Spleen (tissue), 11 donors: Measurements from ENCODE around the gene POLD2. TPM values are rescaled to one million over a fixed set of nuclear protein-coding genes. Genes with fewer than 3 reads are reported as not detected.

Experiments
- DNase-seq: peaks from one replicate; pipeline ENCODE4 v3.0.0-alpha.2; 2020
- H3K27ac ChIP-seq, 8 donors: fragments of 200-600 bp; sonication (generic) in 7 of 8; 1 replicate in 4 of 8; 2 replicates in 4 of 8; pipeline versions ENCODE4 v1.5.0 to v1.8.0; 2016 to 2021; ENCODE audit warnings: inconsistent platforms in 4 of 8, mild to moderate bottlenecking in 4 of 8, moderate library complexity in 1 of 8
- H3K27me3 ChIP-seq, 7 donors: fragments of 200-600 bp; sonication (generic) in 6 of 7; replicated peaks in 1 of 7; 1 replicate in 4 of 7; 2 replicates in 3 of 7; pipeline versions ENCODE4 v1.5.0 to v1.8.0; 2016 to 2021; ENCODE audit warnings: inconsistent platforms in 3 of 7, mild to moderate bottlenecking in 1 of 7
- H3K36me3 ChIP-seq, 6 donors: fragments of 200-600 bp; sonication (generic) in 5 of 6; 1 replicate in 4 of 6; 2 replicates in 2 of 6; pipeline versions ENCODE4 v1.5.0 to v1.8.0; 2016 to 2021; ENCODE audit warnings: inconsistent platforms in 2 of 6
- H3K4me1 ChIP-seq, 6 donors: fragments of 200-600 bp; sonication (generic) in 5 of 6; 1 replicate in 3 of 6; 2 replicates in 3 of 6; pipeline versions ENCODE4 v1.5.0 to v1.8.0; 2016 to 2021; ENCODE audit warnings: inconsistent platforms in 3 of 6
- H3K4me3 ChIP-seq, 8 donors: fragments of 200-600 bp; sonication (generic) in 7 of 8; 1 replicate in 4 of 8; 2 replicates in 4 of 8; pipeline versions ENCODE4 v1.5.0 to v1.8.0; 2016 to 2021; ENCODE audit warnings: inconsistent platforms in 4 of 8, mild to moderate bottlenecking in 4 of 8, moderate library complexity in 2 of 8
- H3K9me3 ChIP-seq, 8 donors: fragments of 200-600 bp; sonication (generic) in 7 of 8; 1 replicate in 4 of 8; 2 replicates in 4 of 8; pipeline versions ENCODE4 v1.5.0 to v1.8.0; 2016 to 2021; ENCODE audit warnings: inconsistent platforms in 4 of 8
- POLR2A ChIP-seq, 3 donors: fragments of 450-650 bp; IDR thresholded peaks; one replicate each; pipeline ENCODE4 v1.5.1; 2017; ENCODE audit warnings: antibody characterized with exemption in 3 of 3, mild to moderate bottlenecking in 1 of 3
- POLR2AphosphoS5 ChIP-seq, 3 donors: sonication (generic); formaldehyde crosslinking; IDR thresholded peaks; one replicate each; pipeline ENCODE4 v1.5.1; 2017; ENCODE audit warnings: antibody characterized with exemption in 3 of 3
- WGBS, 5 donors: extraction: QIAGEN DNeasy Blood & Tissue Kit in 3 of 5; methylation state at CpG; one replicate each; pipeline versions ENCODE4 v1.1.5 to v1.1.7; 2013 to 2018; 5-methylcytosine and 5-hydroxymethylcytosine counted together
- intact Hi-C: fragments of 100-400 bp; cut with DNase I; formaldehyde crosslinking; loops from one replicate; pipeline ENCODE4 v1.15.0; 2023; ENCODE audit warnings: low total_unique reads
- polyA plus RNA-seq, 3 donors: library from polyadenylated mRNA; stranded (reverse); fragments of 200-250 nt; gene quantifications; one replicate each; pipeline ENCODE4 v1.2.1, GENCODE V29; 2013
- total RNA-seq, 7 donors: library from RNA; depleted of rRNA in 3 of 7; stranded (reverse); fragments of >200 nt in 3 of 7; fragmentation: NEBNext Ultra II Directional in 4 of 7; extraction: Animal tissue kit (Norgen Biotek cat#: 25700) in 4 of 7; gene quantifications; one replicate each; pipeline versions ENCODE4 v1.1.0 to v1.2.1, GENCODE V29; 2016 to 2021
- TF ChIP-seq, protein P1 (sequence below), 11 experiments: fragments of 200-600 bp in 7 of 11; fragments of 450-650 bp in 4 of 11; sonication (generic) in 4 of 11; IDR thresholded peaks in 8 of 11; conservative IDR thresholded peaks in 3 of 11; 1 replicate in 7 of 11; 2 replicates in 4 of 11; pipeline versions ENCODE4 v1.4.0 to v1.8.0; 2016 to 2021; ENCODE audit warnings: antibody characterized with exemption in 11 of 11, inconsistent platforms in 4 of 11, mild to moderate bottlenecking in 1 of 11
- donor health status: healthy with polysubstance abuse.
- donor health status: DM: no; HTN: no; CAD: no; lungs with moderate emphysema.
- donor health status: DM: no; HTN: no; CAD: no.
- donor health status: Bipolar disorder and iron deficiency.
- donor health status: healthy.
- donor health status: DM: no; HTN: no; CAD: no.
- donor health status: DM: yes; HTN: yes; CAD: no.

The POLD2 gene
- total and polyA plus RNA-seq, 10 donors = 31.9 to 79.1 (median 49.3) TPM

- Histone ChIP-seq H3K36me3 (no peaks in the 10 kb centered on the region), H3K9me3 (peaks cover 0 to 8% (median 0%) of the 10 kb centered on the region in 8 donors), H3K4me3 (no peak overlapping the region), H3K27me3 (no peaks in the 10 kb centered on the region), H3K27ac (no peak overlapping the region), H3K4me1 (peaks cover 0 to 13% (median 7%) of the 10 kb centered on the region in 6 donors)
- no peak for TF ChIP-seq POLR2AphosphoS5 (IDR thresholded peaks at IDR 0.05)
- TF ChIP-seq, protein P1, sequence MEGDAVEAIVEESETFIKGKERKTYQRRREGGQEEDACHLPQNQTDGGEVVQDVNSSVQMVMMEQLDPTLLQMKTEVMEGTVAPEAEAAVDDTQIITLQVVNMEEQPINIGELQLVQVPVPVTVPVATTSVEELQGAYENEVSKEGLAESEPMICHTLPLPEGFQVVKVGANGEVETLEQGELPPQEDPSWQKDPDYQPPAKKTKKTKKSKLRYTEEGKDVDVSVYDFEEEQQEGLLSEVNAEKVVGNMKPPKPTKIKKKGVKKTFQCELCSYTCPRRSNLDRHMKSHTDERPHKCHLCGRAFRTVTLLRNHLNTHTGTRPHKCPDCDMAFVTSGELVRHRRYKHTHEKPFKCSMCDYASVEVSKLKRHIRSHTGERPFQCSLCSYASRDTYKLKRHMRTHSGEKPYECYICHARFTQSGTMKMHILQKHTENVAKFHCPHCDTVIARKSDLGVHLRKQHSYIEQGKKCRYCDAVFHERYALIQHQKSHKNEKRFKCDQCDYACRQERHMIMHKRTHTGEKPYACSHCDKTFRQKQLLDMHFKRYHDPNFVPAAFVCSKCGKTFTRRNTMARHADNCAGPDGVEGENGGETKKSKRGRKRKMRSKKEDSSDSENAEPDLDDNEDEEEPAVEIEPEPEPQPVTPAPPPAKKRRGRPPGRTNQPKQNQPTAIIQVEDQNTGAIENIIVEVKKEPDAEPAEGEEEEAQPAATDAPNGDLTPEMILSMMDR (IDR thresholded peaks at IDR 0.05 in 8 of 11, conservative IDR thresholded peaks at IDR 0.05 in 3 of 11) = no peak
- no peak for TF ChIP-seq POLR2A (IDR thresholded peaks at IDR 0.05)
- intact Hi-C loops = no loop called here
- no peak for DNase-seq
These were observed 44.6 kb upstream of the POLD2 start for GRCh38 chr7:44167920-44168319.

DNA sequence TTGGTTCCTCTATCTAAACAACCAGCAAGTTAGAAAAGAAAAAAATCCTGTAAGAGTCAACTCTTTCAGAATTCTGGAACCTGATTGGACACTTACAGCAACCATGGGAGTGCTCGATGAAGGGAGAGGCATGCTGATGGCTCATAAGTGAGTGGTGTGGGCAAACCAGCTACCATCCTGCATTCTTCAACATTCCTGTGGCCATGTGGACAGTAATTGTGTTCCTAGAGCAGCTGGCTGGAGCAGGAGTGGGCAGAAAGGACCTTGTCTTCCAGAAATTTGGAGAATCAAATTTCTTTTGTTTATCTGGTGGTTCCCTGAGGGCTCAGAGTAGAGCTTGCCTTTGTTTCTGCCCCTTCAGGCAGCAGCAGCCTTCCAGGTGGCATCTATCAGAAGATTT lies 40.2 kb upstream of the POLD2 start:
- no peak overlapping the region for H3K27ac ChIP-seq
- WGBS, 5 donors = 62 to 82% (median 74%) methylated on average over 1 of the region's 1 CpG
- intact Hi-C loops = no loop called here

GRCh38 chr7:44162785-44163395 lies 39.5 kb upstream of the POLD2 start:
- intact Hi-C loops = no loop called here
- no peaks in the 10 kb centered on the region for H3K27me3 ChIP-seq
- H3K36me3 ChIP-seq = no peaks in the 10 kb centered on the region

More for the DNA sequence above, 40.2 kb upstream of the POLD2 start:
- Histone ChIP-seq H3K4me1 (peaks cover 0 to 13% (median 7%) of the 10 kb centered on the region in 6 donors), H3K4me3 (no peak overlapping the region), H3K36me3 (no peaks in the 10 kb centered on the region), H3K9me3 (peaks cover 0 to 8% (median 0%) of the 10 kb centered on the region in 8 donors), H3K27me3 (no peaks in the 10 kb centered on the region)
- TF ChIP-seq POLR2AphosphoS5 (IDR thresholded peaks at IDR 0.05) (no peak), POLR2A (IDR thresholded peaks at IDR 0.05) (no peak)
- TF ChIP-seq, protein P1 (IDR thresholded peaks at IDR 0.05 in 8 of 11, conservative IDR thresholded peaks at IDR 0.05 in 3 of 11) = no peak
- no peak for DNase-seq

DNA sequence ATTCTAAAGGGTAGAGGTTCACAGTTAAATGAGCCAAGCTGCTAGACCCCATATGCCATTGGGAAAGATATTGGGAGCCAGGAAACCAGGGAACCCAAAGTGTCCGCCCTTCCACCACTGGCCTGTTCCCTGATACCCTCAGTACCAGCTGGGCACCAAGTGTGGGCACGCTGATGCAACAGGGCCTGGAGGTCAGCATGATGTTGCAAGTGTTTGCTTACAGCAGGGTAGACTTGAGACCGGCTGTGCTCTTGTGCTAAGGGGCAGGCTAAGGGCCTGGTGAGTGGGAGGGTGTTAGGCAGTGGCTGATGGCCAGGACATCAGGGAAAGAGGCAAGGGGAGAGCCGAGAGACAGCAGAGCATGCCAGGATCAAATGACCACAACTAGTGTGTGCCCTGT lies 38.8 kb upstream of the POLD2 start:
- Histone ChIP-seq H3K4me3 (no peak overlapping the region), H3K36me3 (no peaks in the 10 kb centered on the region), H3K27me3 (no peaks in the 10 kb centered on the region), H3K27ac (no peak overlapping the region), H3K9me3 (peaks cover 0 to 8% (median 0%) of the 10 kb centered on the region in 8 donors), H3K4me1 (no peaks in the 10 kb centered on the region)
- TF ChIP-seq, protein P1 (IDR thresholded peaks at IDR 0.05 in 8 of 11, conservative IDR thresholded peaks at IDR 0.05 in 3 of 11) = no peak
- TF ChIP-seq POLR2AphosphoS5 (IDR thresholded peaks at IDR 0.05) = peak in 1 of 3 donors; percentile 32
- WGBS, 5 donors = 77 to 91% (median 80%) methylated on average over 4 of the region's 4 CpGs
- intact Hi-C loops = no loop called here
- DNase-seq = no peak

More at GRCh38 chr7:44162785-44163395, 39.5 kb upstream of the POLD2 start:
- TF ChIP-seq POLR2A (IDR thresholded peaks at IDR 0.05) (no peak), POLR2AphosphoS5 (IDR thresholded peaks at IDR 0.05) (no peak)
- TF ChIP-seq, protein P1 (IDR thresholded peaks at IDR 0.05 in 8 of 11, conservative IDR thresholded peaks at IDR 0.05 in 3 of 11) = no peak
- H3K9me3 ChIP-seq = peaks cover 0 to 8% (median 0%) of the 10 kb centered on the region in 8 donors
- H3K4me3 ChIP-seq = no peak overlapping the region
- peaks cover 0 to 7% (median 2%) of the 10 kb centered on the region in 6 donors for H3K4me1 ChIP-seq
- 88 to 100% (median 88%) methylated on average over 1 of the region's 1 CpG for WGBS, 5 donors
- no peak overlapping the region for H3K27ac ChIP-seq
- no peak for DNase-seq
